ENCODE data around the gene LPP.
A peak's percentile ranks its signal among the peaks of the same experiment; 100 is the strongest.

LPP gene

DNA sequence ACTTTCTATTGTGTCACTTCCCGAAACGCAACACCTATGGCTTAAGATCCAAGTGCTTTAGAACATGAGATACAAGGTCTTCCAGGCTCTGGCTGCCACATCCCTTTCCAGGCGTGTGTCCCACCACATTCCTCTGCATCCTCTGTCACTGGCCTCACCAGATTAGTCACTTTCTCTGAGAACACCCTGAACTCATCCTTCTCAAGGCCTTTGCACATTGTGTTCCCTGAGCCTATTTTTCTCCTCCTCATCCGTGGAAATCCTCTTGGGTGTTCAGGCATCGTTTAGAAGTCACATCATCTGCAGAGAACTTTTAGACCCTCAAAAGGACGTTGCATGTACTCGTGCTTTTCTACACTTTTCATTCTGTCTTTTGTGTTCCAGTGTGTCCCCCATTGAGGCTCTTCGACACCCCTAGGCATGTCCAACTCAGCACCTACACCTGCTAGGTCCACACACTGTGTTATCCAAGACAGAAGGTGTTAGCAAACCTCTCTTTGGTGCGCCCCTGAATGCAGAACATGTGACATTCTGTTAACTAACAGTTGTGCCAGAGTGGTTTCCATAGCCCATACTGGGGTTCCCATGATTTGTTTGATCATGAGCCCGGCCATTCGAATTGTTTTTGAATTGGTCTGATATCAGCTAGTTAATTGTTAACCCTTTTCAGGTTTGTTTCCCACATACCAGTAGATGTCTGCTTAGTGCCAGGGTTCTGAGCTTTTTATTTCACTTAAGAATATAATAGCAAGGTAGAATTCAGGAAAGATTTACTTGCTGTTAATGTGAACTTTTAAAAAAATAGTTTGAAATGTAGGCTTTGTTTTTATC, 67.2 kb downstream of the LPP start:
- DNase-seq = no peak

DNA sequence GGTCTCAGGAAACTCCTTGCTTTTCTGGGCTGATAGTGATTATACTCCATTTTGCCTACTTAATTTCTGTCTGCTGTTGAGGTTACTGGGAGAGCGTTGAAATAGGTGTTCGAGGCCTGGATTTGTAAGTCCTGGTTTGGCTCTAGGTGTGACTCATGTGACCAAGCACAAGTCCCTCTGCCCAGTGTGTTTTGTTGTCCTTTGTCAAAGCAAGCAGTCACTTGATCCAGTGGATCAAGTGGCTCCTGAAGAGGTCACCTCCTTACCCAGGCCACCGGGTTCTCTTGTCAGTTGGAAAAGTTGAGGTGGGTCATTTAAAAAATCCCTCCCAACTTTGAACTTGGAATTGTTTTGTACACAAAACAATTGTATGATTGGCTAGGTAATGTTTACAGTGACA, 70.0 kb downstream of the LPP start:
- DNase-seq = no peak

DNA sequence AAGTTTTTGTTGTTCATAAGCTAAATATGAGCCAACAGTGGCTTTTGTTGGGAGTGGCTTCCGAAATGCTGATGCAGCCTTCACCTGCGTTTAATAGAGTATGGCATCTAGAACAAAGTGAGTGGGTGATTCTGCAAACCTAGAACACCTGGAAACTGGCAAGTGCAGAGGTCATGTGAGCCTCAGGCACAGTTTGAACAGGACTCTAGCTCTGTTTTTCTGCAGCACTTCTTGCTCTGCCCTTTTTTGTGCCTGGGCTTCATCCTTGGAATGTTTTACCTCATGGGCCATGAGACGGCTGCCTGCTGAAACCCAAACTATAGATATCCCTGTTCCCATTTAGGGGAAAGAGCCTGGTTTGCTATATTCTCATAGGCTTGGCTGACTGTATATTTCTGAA, 73.5 kb downstream of the LPP start:
- no peak for DNase-seq

DNA sequence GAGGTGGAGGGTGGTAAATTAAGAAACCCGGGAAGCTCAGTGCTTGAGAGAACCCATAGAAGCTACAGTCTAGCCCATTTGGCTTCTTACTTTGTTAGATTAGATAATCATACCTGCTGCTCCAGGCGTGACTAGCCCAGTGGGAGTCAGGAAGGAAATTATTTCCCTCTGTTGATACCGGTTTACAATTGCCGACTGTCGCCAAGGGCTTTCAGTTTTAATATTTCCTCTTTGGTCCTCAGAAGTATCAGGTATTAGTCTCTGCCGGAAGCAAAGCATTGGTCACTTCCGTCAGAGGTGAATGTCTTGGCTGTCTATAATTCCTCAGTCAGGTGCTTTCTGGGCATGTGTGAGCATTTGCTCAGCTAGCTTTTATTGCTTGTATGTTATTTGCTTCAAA, 75.2 kb downstream of the LPP start:
- peak in 1 of 14 donors; percentile 9 for DNase-seq

DNA sequence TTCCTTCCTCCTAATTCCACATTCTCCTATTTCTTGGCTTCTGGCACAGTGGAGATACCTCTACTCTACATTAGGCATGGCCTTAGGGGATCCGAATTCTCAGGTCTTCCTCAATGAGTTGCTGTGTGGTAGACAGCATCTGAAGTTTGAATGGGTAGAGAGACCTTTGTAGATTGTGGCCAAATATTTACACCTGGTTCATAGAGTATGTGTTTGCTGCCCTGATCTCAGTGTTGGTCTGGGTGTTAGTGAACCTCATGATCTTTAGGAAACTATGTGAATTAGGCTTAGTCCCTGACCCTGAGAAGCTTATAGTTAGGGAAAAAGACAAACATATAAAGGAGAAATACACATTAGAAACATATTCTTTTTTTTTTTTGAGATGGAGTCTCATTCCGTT, 75.8 kb downstream of the LPP start:
- no peak for DNase-seq

DNA sequence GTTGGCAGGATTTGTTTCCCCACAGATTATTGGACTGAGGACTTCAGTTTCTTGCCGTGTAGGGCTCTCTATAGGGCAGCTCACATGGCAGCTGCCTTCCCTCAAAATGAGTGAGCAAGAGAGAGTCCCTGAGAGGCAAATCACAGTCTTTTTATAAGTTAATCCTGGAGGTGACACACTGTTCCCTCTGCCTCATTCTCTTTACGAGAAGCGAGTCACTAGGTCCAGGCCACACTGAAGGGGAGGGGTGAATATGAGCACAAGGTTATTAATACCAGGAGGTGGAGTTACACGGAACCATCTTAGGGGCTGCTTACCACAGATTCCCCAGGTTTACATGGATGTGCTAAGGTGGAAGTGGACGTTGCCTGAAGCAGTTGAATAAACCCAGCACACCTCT, 77.0 kb downstream of the LPP start:
- DNase-seq = no peak

DNA sequence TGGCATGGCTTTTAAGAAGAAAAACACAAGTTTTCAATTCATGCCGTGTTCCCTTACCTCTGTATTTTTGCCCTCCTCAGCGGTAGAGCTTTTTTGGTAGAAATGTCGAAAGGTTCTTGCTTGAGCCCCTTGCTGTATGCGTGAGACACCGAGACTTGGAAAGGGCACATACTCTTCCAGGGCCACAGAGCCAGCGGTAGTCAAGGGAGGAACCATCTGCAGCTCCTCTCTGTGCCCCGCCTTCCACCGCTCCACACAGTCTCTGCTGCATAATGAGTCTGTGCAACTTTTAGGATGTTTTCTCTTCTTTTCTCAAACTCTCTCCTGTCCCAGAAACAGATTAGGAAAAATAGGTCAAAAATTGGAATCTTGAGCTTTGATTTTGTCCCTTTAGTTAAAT, 77.5 kb downstream of the LPP start:
- no peak for DNase-seq

DNA sequence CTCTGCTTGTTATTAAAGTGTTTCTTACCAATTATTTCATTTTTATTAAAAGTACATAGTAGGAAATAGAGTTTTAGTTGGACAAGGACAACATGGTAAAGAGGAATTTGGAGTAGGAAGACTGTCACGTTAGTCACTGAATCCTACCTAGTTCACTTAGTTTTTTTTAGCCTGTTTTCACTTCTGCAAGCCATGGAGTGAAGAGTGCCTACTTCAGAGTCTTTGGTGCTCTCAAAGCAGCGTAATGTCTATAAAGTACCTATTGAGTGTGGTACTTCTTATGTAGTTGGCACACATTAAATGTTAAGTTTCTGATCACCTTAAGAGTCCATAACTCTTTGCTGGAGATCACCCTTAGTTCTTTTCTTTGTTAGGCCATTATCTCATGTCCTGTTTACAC, 78.7 kb downstream of the LPP start:
- no peak for DNase-seq

DNA sequence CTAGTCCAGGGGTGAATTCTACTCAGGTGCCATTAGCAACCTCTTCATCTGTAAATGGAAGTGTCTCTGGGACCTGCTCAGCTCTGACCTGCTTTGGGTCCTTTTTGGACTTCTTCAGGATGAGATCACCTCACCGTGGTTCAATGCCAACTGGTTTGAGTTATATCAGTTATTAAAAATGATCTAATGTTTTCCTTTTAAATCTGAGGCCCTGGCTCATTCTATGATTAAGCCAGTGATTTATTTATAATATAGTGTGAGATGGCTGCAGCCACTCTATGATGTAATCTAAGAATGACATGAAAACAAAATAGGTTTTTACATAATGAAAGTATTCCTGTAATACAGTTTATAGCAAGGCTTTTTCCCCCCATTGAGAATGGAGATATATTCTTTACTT, 79.4 kb downstream of the LPP start:
- no peak for DNase-seq

DNA sequence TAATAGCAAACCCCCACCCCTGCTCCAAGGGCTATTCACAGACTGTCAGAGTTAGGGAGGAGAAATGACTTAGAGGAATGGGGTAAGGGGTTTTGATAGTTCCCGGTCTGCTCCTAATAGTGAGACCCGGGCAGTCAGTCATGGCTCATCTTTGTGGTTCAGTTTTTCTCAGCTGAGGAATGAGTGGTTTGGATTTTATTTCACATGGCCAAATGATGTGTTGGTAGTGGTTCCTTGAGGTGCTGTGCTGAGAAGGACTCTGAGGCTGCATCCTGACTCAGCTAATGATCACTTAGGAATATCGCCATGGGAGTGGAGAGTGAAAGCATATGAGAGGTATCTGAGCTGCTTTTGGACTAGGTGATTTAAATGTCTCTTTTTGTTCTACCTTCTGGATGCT, 80.2 kb downstream of the LPP start:
- DNase-seq = no peak

DNA sequence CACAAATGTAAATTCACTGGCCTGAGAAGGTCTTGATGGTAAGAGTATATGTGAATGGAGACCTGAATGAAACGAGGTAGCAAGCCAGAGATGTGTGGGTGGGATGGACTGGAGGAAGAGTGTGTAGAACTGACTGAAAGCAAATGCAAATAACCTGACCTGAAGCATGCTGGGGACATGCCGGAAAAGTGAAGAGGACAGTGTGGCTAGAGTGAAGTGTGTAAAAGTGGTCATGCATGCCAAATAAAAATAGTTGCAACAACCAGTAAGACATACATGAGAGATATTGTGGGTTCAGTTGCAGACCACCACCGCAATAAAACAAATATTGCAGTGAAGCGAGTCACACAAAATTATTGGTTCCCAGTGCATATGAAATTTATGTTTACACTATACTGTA, 82.3 kb downstream of the LPP start:
- DNase-seq = no peak

DNA sequence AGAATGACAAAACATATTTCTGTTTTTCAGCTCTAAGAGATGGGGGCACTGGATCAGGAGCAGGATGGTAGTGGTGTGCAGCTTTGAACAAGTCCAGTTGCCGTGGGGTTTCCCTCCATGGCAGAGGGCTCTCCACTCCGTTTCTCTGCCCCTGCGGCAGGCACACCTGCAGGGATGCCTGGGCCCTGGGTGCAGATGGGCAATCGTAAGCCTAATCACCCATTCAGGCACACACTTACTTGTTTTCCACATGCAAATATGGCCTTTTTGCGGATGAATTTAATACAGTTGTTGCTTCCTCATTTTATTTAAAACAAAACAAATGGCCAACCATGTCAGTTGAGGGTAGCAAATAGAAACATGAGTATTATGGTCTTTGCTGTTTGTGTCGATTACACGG, 85.1 kb downstream of the LPP start:
- DNase-seq = no peak

DNA sequence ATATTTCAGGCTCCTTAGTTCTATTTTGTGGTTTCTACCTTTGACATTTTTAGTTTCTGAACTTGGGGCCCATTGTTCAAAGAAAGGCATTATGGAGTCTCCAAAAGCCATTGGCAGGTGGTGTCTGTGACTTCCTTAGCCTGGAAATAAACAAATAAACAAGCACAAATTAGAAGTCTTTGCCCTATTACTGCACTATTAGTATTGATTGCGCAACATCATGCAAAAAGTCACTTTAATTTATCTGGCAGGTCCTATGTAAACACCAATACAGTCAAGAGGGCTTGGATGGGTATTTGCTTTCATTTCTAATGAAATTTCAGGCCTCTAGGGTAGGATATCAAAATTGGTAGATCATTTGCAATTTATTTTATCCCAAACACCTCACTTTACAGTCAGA, 85.6 kb downstream of the LPP start:
- DNase-seq = no peak

DNA sequence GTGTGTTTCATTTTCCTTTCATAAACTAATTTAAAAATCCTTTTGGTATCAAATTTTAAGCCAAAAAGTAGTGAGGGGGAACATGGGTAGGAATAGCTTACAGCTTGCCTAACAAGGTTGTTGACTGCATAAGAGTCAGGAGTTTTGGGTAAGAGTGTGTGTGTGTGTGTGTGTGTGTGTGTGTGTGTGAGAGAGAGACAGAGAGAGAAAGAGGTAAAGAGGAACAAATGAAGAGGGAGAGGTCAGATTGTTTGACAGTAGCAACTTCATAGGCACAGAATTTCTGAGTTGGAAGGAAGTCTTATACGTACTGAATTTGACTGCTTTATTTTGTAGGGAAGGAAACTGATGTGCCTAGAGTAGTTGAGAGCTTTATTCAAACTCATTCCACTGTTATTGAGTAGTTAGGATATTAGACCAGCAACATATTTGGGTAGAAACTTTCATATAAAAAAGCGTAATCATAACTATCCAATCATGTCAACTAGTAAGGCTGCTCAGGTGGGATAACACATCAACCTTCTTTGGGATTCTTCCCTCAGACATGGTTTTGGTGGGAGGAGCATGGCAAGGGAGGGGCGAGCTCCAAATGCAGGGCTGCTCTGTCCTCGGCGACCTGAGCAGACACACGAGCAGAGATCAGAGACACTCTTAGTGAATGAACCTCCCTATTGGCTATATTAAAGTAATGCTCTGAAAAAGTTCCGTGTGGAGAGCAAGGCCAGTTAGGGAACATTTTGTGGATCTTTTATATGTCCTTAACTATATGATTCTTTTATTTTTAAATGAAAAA, 86.4 kb downstream of the LPP start:
- peak in 1 of 14 donors; percentile 22 for DNase-seq

DNA sequence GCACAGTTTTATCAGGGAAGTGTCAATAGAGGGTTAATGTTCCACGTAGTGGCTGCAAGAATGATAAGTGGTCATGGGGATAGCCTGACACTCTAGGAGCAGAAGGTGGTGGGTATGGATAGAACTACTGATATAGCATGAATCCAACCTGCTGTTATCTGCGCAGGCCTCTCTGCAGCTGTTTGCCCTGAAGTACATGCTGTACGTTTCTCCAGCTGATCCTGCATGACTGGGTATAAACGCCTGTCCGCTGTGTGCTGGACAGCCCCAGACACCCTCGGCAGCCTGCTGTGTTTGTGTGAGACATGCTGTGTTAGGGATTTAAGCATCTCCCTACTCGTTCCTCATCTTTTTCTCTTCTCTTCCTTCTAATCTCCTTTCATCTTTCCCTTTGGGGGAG, 87.1 kb downstream of the LPP start:
- DNase-seq = peak in 2 of 14 donors; percentile 11 to 20

DNA sequence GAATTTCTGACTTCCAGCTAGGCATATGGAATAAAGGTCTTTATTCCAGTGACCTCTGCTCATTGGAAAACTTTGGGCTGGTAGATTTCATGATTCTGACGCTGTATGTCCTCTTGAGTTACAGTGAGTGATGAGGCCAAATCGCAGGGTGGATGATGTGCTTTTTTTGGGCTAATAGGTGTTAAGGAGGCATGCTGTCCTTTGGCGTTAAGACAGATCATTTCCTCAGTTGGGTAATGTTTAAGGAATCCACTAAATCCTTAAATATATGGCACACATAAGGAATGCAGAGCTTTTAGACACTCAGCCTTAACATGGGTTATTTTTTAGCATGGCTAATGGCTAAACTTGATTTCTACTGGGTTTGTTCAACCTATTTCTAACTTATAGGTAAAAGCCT, 87.9 kb downstream of the LPP start:
- peak in 1 of 14 donors; percentile 34 for DNase-seq

DNA sequence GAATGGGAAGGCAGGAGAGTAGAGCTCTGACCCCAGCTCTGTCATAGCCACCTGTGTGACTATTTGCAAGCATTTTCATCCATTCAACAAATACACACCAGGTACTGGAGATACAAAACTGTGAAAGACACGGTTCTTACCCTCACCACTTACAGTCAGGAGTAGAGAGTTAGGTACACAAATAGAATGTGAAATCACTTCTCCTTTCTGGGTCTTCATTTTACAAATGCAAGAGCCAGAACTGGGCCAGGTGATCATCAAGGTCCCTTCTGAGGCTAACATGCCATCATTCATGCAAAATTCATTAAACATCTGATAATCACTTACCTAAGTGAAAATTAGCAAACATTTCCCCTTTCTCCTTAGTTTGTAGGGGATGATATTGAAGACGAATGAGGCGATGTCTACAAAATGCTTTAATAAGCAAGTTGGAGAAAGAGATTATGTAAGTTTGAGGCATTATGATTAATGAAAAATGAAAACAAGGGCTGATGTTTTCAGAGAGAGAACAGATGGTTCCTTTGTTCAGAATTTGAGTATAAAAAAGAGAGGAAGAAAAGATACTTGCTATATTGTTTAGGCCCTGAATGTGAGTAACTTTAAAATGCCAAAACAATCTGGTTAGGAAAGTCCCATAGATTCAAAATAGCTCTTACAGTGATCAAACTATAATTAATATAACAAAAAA, 88.6 kb downstream of the LPP start:
- DNase-seq = peak in 1 of 14 donors; percentile 44

DNA sequence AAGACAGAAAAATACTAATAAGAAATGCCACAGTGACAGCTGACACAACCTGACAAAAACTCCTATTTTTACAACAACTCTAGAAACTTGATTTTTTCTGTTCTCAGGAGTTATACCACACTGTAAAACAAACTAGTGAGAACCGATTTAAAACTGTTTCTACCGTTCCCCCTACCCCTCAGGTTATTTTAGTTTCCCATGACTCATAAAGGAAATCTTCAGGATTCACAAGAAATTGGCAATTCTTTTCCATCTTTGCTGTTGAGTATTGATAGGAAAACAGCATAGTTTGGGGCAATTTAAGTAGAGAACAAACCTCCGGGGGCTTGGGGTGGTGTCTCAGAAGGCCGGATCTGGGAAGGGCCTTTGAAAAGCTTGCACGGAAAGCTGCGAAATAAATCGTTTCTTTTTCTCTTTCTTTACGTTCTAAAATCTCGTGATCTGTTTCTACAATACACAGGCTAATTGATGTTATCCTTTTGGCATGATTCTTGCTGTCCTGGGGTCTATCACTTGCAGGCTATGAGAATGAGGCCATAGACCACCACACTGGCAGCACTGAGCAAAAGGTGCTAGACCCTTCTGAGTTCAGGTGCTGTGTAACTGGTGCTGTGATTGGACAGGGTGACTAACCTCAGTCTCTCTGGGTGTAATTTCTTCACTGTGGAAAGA, 89.3 kb downstream of the LPP start:
- DNase-seq = no peak

DNA sequence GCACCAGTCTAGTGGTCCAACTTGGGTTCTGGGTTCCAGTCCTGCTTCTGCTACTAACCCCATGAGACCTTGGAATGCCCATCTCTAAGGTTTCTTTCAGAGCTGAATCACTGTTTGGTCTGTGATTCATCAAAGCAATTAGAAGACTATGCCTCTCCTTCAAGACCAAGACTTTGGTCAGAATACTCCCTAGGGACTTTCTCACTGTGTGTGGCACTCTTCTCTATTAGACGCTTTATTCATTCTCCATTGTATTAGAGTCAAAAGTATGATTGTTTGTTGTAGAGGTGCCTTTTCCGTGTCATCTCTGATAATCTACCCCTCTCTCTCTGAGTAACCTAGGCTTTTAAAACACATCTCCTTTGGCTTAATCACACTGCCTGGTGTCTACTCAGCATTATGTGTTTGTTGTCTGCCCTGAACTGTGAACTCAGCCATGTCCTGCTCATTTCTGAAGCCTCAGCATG, 90.5 kb downstream of the LPP start:
- no peak for DNase-seq

DNA sequence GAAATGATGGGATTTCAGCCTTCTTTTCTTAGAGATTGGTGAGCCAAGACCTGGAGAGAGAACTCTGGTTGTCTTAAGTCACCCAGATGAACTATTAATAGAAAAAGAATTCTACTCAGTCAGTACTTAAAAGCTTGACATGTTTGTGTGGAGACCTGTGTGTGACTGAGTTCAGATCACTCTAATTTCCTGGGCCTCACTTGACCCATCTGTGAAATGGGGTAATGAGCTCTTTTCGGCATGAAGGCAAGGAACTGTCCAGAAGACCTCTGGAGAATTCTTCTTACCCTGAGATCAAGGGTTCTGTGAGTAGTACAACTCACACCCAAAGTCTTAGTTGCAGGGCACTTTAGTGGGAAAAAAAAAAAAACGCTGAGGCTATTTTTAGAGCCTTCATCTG, 92.9 kb downstream of the LPP start:
- no peak for DNase-seq

DNA sequence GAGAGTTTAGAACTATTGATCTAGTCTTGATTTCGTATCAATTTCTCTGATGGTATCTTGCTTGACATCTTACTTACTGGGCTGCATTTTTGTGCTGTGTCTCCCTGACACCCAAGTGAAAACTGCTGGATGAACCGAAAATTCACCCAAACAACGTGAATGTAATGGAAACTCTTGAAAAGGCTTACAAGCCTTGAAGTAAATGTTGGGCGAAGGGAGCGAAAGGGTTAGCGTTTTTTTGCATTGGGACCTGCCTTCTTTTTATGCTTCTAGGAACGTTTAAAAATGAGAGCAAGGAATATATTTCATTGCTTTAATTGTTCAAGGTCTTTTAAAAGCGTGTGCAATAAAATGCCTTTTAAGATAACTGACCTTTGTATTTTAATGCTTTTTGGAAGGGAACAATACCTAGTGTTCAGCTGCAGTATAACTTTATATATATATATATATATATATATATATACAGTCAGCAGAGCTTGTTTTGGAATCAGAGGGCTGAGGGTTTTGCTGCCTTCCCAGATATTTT, 94.1 kb downstream of the LPP start:
- DNase-seq = no peak

DNA sequence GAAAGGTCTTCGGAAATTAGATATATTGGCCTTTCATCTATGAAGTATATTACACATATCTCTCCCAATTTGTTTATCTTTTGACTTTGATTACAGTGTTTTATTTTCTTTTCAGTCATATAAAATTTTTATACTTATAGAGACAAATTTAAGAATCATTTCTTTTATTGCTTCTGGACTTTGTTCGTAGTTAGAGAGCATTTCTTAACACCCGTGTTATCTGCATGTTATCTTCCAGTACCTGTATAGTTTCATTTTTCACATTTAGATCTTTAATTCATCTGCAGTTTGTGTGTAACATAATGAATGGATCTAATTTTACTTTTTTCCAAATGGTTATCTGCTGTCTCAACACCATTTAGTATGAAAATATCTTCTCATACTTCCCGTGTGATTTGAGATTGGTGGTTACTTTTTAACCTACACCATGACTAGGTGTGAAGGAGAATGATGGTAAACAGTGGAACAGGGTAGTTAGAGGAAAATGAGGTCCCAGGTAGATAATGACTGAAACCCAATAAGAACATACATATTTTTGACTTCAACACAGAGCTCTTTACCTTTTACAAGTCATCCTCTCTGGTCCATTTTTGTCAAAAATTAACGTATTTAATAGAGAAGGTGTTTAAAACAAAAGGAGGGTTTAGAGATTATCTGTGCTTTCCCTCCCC, 99.3 kb downstream of the LPP start:
- no peak for DNase-seq
